ENCODE results near the gene SETBP1.

- TF ChIP-seq HBP1 (CRISPR knock-in tag; IDR thresholded peaks at IDR 0.05; ENCODE audit: low read depth) (no peak), CTCF (CRISPR knock-in tag; IDR thresholded peaks at IDR 0.05) (no peak), MAX (IDR thresholded peaks at IDR 0.05) (no peak), POLR2AphosphoS5 (IDR thresholded peaks at IDR 0.05; ENCODE audit: low read depth, low read length) (no peak), POLR2A (IDR thresholded peaks at IDR 0.05; ENCODE audit: insufficient read depth in 1 of 2, low read depth in 2 of 2, low read length in 2 of 2) (no peak), HNRNPK (IDR thresholded peaks at IDR 0.05; ENCODE audit: low read depth, low read length, poor library complexity, severe bottlenecking) (no peak), NR3C1 (CRISPR knock-in tag; IDR thresholded peaks at IDR 0.05) (no peak), GPBP1L1 (CRISPR knock-in tag; IDR thresholded peaks at IDR 0.05) (no peak)
These were observed 56.1 kb downstream of the SETBP1 start for GRCh38 chr18:44736664-44737380.
